ENCODE data around the gene SLC2A10.

Gene SLC2A10

DNA sequence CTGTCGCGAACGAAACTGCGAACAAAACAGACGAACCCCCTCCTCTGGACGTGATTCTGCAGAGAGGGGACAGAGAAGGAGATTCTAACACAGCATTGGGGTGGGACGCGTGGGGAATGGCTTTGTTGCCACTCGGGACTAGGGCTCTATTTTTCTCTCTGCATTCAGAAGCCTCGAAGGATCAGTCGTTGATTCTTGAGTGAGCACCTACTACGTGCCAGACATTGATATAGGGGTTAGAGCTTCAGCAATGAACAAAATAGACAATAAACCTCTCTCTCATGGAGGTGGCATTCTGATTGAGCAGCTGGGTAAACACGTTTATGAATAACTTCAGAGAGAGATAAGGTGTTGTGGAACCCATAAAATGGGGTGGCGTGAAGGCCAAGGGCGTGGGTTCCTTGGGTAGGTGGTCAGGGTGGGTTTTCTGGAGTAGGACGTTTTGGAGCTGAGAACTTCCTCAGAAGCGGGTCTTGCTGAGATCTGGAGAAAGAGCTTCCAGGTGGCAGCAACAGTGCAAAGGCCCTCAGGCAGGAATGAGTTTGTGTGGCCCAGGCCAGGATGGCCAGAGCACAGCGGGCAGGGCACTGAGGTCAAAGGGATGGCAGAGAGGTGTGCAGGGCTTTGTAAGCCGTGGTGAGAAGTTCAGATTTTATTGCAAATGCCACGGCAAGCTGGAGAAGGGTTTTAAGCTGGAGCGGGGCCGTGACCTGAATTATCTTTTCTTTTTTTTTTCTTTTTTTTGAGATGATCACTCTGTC is 884 bp downstream of the SLC2A10 start:
- TF ChIP-seq, protein P1, sequence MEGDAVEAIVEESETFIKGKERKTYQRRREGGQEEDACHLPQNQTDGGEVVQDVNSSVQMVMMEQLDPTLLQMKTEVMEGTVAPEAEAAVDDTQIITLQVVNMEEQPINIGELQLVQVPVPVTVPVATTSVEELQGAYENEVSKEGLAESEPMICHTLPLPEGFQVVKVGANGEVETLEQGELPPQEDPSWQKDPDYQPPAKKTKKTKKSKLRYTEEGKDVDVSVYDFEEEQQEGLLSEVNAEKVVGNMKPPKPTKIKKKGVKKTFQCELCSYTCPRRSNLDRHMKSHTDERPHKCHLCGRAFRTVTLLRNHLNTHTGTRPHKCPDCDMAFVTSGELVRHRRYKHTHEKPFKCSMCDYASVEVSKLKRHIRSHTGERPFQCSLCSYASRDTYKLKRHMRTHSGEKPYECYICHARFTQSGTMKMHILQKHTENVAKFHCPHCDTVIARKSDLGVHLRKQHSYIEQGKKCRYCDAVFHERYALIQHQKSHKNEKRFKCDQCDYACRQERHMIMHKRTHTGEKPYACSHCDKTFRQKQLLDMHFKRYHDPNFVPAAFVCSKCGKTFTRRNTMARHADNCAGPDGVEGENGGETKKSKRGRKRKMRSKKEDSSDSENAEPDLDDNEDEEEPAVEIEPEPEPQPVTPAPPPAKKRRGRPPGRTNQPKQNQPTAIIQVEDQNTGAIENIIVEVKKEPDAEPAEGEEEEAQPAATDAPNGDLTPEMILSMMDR (IDR thresholded peaks at IDR 0.05; ENCODE audit: unreplicated experiment in 3 of 3) = no peak
- Mint-ChIP-seq H3K9me3 (peaks cover 2% of the 10 kb centered on the region), H3K36me3 (ENCODE audit: low read depth) (peaks cover 3% of the 10 kb centered on the region), H3K4me3 (peak overlapping the region; percentile 90 to 98 (median 93)), H3K27me3 (ENCODE audit: low read depth) (no peaks in the 10 kb centered on the region), H3K4me1 (peaks cover 39% of the 10 kb centered on the region), H3K27ac (peak overlapping the region; percentile 95 to 96 (median 95))

DNA sequence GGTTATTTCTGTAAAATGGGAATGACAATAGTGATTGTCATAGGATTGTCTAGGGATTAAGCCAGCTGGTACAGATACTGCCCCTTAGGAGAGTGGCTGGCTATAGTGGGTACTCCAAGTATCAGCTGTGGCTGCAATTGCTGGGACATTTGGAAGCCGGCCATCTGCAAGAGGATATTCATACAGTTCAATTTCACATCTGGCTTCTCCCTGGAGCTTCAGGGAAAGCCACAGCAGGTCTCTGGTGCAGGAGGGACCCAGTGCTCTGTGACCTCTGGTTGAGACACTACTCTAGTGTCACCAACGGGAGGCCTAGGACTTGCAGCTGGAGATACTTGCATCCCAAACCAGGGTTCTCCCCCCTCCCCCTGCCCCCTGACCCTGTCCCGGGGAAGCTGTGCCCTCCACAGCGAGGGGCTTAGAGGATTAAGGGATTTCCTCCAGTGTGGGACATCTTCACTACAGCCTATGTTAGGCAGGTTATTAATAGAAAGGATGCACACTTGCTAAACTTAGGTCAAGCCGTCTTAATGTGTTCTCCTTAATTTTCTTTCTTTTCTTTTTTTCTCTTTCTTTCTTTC is 2.7 kb downstream of the SLC2A10 start:
- H3K36me3 Mint-ChIP-seq (ENCODE audit: low read depth) = peaks cover 3% of the 10 kb centered on the region
- H3K27ac Mint-ChIP-seq = peak overlapping the region in 2 of 3 experiments; percentile 37 to 62
- peak overlapping the region in 2 of 3 experiments; percentile 63 to 93 for H3K4me3 Mint-ChIP-seq
- TF ChIP-seq, protein P1 (IDR thresholded peaks at IDR 0.05; ENCODE audit: unreplicated experiment in 3 of 3) = no peak
- no peaks in the 10 kb centered on the region for H3K9me3 Mint-ChIP-seq
- H3K27me3 Mint-ChIP-seq (ENCODE audit: low read depth) = no peaks in the 10 kb centered on the region
- peaks cover 42% of the 10 kb centered on the region for H3K4me1 Mint-ChIP-seq

DNA sequence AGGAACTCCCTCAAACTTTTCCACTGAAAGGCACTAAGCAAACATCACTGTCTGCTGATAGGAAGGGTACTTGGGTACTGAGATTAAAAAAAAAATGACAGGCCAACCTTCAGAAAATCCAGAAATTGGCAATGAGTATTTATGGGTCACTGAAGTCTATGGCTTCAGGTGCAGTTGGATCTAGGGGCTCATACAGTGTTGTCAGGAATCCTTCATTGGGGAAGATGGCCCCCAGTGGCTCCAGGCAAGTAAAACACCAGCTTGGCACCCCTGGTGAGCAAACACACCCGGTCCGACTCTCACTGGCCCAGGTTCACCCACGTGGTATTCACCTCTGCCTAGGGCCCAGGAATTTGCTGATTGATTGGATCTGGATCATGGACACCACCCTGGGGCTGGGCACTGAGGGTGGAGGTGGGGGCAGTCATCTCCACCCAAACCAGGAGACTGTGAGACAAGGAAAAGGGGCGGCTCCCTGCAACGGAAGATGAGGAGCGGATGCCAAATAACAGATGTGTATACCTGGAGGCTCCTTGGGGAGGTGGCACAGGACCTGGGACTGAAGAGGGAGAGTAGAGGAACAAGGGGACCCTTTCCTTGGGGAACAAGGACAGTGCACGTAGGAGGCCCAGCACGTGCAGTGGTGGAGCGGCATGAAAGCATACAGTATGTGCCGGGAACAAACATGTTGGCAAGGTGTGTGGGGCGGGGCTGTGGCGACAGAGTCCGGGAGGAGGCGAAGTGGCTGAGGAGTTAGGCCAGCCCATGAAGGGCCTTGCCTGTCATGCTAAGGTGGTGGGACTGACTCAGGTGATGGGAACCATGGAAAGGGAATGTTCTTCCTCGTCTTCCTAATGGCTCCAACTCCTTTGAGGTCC is 4.7 kb downstream of the SLC2A10 start:
- Mint-ChIP-seq H3K36me3 (ENCODE audit: low read depth) (peaks cover 4% of the 10 kb centered on the region), H3K4me3 (no peak overlapping the region), H3K27me3 (ENCODE audit: low read depth) (no peaks in the 10 kb centered on the region), H3K27ac (no peak overlapping the region), H3K9me3 (no peaks in the 10 kb centered on the region), H3K4me1 (peaks cover 37% of the 10 kb centered on the region)
- TF ChIP-seq, protein P1 (IDR thresholded peaks at IDR 0.05; ENCODE audit: unreplicated experiment in 3 of 3) = no peak

DNA sequence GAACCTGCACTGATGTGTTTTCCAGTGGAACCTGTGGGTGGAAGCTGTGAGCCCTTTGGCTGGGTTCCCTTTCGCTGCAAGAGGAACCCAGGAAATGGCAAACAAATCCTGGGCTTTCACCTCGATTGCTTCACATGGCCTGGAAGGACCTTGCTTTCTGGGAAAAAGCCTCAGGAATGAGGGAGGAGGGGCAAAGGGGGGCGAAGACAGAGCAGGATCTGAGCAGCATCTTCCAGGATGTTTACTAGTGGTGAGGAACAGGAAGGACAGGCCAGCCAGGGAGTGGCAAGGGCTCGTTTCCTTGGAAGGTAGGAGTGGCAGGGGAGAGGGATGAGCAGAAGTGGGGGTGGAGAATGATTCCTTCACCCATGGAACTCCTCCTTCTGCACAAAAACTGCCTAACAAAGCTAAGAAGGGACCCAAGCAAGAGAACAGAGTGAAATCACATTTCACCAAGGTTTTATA is 5.9 kb downstream of the SLC2A10 start:
- Mint-ChIP-seq H3K27me3 (ENCODE audit: low read depth) (no peaks in the 10 kb centered on the region), H3K4me3 (no peak overlapping the region), H3K4me1 (peaks cover 31% of the 10 kb centered on the region), H3K27ac (no peak overlapping the region), H3K9me3 (peaks cover 6% of the 10 kb centered on the region), H3K36me3 (ENCODE audit: low read depth) (peaks cover 12% of the 10 kb centered on the region)
- TF ChIP-seq, protein P1 (IDR thresholded peaks at IDR 0.05; ENCODE audit: unreplicated experiment in 3 of 3) = no peak

DNA sequence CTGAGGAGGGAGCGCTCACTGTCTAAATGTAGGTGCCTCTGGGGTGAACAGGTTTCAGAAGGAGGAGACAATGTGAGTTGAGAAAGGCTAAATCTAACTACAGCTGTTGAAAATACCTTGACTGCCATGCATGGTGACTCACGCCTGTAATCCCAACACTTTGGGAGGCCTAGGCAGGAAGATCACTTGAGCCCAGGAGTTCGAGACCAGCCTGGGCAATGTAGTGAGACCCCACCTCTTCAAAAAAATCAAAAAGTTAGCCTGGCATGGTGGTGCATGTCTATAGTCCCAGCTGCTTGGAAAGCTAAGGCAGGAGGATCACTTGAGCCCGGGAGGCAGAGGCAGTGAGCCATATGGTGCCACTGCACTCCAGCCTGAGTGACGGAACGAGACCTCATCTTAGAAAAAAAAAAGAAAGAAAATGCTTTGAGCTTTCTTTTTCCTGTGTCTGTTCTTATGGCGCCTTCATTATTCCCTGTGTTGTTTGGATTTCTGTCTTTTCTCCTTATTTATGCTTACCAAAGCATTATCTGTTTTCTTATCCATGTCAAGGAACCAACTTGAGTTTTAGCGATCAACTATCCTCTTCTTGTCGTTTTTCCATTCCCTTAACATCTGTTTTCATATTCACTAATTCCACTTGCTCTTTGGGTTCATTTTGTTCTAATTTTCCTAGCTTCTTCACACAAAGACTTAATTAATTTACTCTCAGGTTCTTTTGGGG is 8.5 kb downstream of the SLC2A10 start:
- Mint-ChIP-seq H3K27ac (no peak overlapping the region), H3K36me3 (ENCODE audit: low read depth) (peaks cover 22% of the 10 kb centered on the region), H3K9me3 (peaks cover 12% of the 10 kb centered on the region), H3K4me1 (peaks cover 16% of the 10 kb centered on the region), H3K27me3 (ENCODE audit: low read depth) (no peaks in the 10 kb centered on the region), H3K4me3 (no peak overlapping the region)
- TF ChIP-seq, protein P1 (IDR thresholded peaks at IDR 0.05; ENCODE audit: unreplicated experiment in 3 of 3) = no peak

Measured in nephron (organoid).